ENCODE data around the gene ABLIM3.

DNA sequence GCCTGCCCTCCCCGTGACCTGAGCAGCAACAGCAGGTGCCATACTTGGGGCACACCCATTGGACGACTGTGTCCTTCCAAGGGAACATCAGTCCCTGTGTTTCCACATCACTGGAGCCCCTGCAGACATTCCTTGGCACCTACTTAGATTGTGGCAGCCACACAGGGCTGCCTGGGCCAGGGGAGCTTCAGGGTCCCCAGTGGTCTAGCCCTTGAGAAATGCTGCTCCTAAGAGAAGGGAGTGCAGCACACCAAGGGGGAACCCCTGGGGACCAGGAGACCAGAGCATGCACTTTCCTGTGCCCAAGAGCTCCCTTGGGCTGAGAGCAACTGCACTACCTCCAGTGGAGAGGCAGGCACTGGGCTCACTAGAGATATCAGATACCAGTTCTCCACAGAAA lies 20.1 kb upstream of the ABLIM3 start:
- TF ChIP-seq, protein P1, sequence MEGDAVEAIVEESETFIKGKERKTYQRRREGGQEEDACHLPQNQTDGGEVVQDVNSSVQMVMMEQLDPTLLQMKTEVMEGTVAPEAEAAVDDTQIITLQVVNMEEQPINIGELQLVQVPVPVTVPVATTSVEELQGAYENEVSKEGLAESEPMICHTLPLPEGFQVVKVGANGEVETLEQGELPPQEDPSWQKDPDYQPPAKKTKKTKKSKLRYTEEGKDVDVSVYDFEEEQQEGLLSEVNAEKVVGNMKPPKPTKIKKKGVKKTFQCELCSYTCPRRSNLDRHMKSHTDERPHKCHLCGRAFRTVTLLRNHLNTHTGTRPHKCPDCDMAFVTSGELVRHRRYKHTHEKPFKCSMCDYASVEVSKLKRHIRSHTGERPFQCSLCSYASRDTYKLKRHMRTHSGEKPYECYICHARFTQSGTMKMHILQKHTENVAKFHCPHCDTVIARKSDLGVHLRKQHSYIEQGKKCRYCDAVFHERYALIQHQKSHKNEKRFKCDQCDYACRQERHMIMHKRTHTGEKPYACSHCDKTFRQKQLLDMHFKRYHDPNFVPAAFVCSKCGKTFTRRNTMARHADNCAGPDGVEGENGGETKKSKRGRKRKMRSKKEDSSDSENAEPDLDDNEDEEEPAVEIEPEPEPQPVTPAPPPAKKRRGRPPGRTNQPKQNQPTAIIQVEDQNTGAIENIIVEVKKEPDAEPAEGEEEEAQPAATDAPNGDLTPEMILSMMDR (IDR thresholded peaks at IDR 0.05; ENCODE audit: insufficient read depth, low read length, poor library complexity, severe bottlenecking): no peak
- TF ChIP-seq EZH2phosphoT487 (conservative IDR thresholded peaks at IDR 0.05; ENCODE audit: low read length): no peak

Measured in SU-DHL-6 (cell line).